Measurements from ENCODE around the gene ANKRD29. TPM values are rescaled to one million over a fixed set of nuclear protein-coding genes. Genes with fewer than 3 reads are reported as not detected.

Gene ANKRD29
- polyA plus RNA-seq, 1 donor (not counting 4 experiments of a cell fraction or from before 2014, with no cell fraction given), result 3.7 TPM

- Histone ChIP-seq H3K4me3 (ENCODE audit: control insufficient read depth in 2 of 3, extremely low read depth in 1 of 3, insufficient read depth in 2 of 3, low read depth in 1 of 3, low read length in 3 of 3) (peak overlapping the region in 1 of 3 experiments; percentile 59), H3K9ac (ENCODE audit: control insufficient read depth, extremely low read depth, insufficient read depth, low read length) (peak overlapping the region; percentile 52), H3K9me1 (ENCODE audit: control insufficient read depth, extremely low read depth, insufficient read depth, low read length) (no peaks in the 10 kb centered on the region), H2AFZ (ENCODE audit: control insufficient read depth, low read length) (peak overlapping the region; percentile 73), H3K79me2 (ENCODE audit: control insufficient read depth, insufficient read depth, low read length) (no peaks in the 10 kb centered on the region), H3K4me1 (ENCODE audit: control insufficient read depth, extremely low read depth, insufficient read depth, low read length) (peaks cover 29% of the 10 kb centered on the region), H3K36me3 (ENCODE audit: control insufficient read depth in 2 of 2, extremely low read depth in 1 of 2, insufficient read depth in 2 of 2, low read length in 2 of 2) (no peaks in the 10 kb centered on the region), H3K9me3 (ENCODE audit: control insufficient read depth, low read depth, low read length) (no peaks in the 10 kb centered on the region), H3K4me2 (ENCODE audit: control insufficient read depth, extremely low read depth, insufficient read depth, low read depth, low read length) (peak overlapping the region; percentile 92), H3K27me3 (ENCODE audit: control insufficient read depth, extremely low read depth, insufficient read depth, low read length) (no peaks in the 10 kb centered on the region), H4K20me1 (ENCODE audit: control insufficient read depth, extremely low read depth, insufficient read depth, low read length) (no peaks in the 10 kb centered on the region), H3K27ac (ENCODE audit: control insufficient read depth, insufficient read depth, low read length) (peak overlapping the region; percentile 64)
- DNase-seq (ENCODE audit: low read depth, low spot score) (peak; percentile 54), FAIRE-seq (peak; percentile 75)
- TF ChIP-seq, protein P1, sequence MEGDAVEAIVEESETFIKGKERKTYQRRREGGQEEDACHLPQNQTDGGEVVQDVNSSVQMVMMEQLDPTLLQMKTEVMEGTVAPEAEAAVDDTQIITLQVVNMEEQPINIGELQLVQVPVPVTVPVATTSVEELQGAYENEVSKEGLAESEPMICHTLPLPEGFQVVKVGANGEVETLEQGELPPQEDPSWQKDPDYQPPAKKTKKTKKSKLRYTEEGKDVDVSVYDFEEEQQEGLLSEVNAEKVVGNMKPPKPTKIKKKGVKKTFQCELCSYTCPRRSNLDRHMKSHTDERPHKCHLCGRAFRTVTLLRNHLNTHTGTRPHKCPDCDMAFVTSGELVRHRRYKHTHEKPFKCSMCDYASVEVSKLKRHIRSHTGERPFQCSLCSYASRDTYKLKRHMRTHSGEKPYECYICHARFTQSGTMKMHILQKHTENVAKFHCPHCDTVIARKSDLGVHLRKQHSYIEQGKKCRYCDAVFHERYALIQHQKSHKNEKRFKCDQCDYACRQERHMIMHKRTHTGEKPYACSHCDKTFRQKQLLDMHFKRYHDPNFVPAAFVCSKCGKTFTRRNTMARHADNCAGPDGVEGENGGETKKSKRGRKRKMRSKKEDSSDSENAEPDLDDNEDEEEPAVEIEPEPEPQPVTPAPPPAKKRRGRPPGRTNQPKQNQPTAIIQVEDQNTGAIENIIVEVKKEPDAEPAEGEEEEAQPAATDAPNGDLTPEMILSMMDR (optimal IDR thresholded peaks at IDR 0.05 in 1 of 3, IDR thresholded peaks at IDR 0.05 in 1 of 3, conservative IDR thresholded peaks at IDR 0.05 in 1 of 3; ENCODE audit: extremely low read depth in 1 of 3, insufficient read depth in 2 of 3, low read length in 3 of 3), result peak in 2 of 3 experiments; percentile 10 to 41
- TF ChIP-seq EZH2 (IDR thresholded peaks at IDR 0.05; ENCODE audit: low read length), result no peak
- dilution Hi-C loops (cut with MboI; ENCODE audit: extremely low pct_ligation_motif_present, low sequenced_read_pairs), result no loop called here
Measured at GRCh38 chr18:23631746-23632145, 31.0 kb downstream of the ANKRD29 start.

- Histone ChIP-seq H3K27me3 (ENCODE audit: control insufficient read depth, extremely low read depth, insufficient read depth, low read length) (no peaks in the 10 kb centered on the region), H3K9me1 (ENCODE audit: control insufficient read depth, extremely low read depth, insufficient read depth, low read length) (no peaks in the 10 kb centered on the region), H2AFZ (ENCODE audit: control insufficient read depth, low read length) (peak overlapping the region; percentile 73), H3K4me2 (ENCODE audit: control insufficient read depth, extremely low read depth, insufficient read depth, low read depth, low read length) (peak overlapping the region; percentile 92), H3K4me1 (ENCODE audit: control insufficient read depth, extremely low read depth, insufficient read depth, low read length) (peaks cover 33% of the 10 kb centered on the region), H3K9me3 (ENCODE audit: control insufficient read depth, low read depth, low read length) (no peaks in the 10 kb centered on the region), H3K27ac (ENCODE audit: control insufficient read depth, insufficient read depth, low read length) (peak overlapping the region; percentile 64), H3K79me2 (ENCODE audit: control insufficient read depth, insufficient read depth, low read length) (no peaks in the 10 kb centered on the region), H4K20me1 (ENCODE audit: control insufficient read depth, extremely low read depth, insufficient read depth, low read length) (no peaks in the 10 kb centered on the region), H3K36me3 (ENCODE audit: control insufficient read depth in 2 of 2, extremely low read depth in 1 of 2, insufficient read depth in 2 of 2, low read length in 2 of 2) (no peaks in the 10 kb centered on the region), H3K4me3 (ENCODE audit: control insufficient read depth in 2 of 3, extremely low read depth in 1 of 3, insufficient read depth in 2 of 3, low read depth in 1 of 3, low read length in 3 of 3) (peak overlapping the region in 1 of 3 experiments; percentile 59), H3K9ac (ENCODE audit: control insufficient read depth, extremely low read depth, insufficient read depth, low read length) (peak overlapping the region; percentile 52)
- DNase-seq (ENCODE audit: low read depth, low spot score), result no peak
- FAIRE-seq, result no peak
- dilution Hi-C loops (cut with MboI; ENCODE audit: extremely low pct_ligation_motif_present, low sequenced_read_pairs), result no loop called here
- no peak for TF ChIP-seq EZH2 (IDR thresholded peaks at IDR 0.05; ENCODE audit: low read length)
- TF ChIP-seq, protein P1 (optimal IDR thresholded peaks at IDR 0.05 in 1 of 3, IDR thresholded peaks at IDR 0.05 in 1 of 3, conservative IDR thresholded peaks at IDR 0.05 in 1 of 3; ENCODE audit: extremely low read depth in 1 of 3, insufficient read depth in 2 of 3, low read length in 3 of 3), result no peak
Measured at GRCh38 chr18:23631312-23631711, 31.4 kb downstream of the ANKRD29 start.

Data from keratinocyte (primary cell).